Tongue (tissue), 2 donors: Measurements from ENCODE around the gene MED14. TPM values are rescaled to one million over a fixed set of nuclear protein-coding genes. Genes with fewer than 3 reads are reported as not detected.

Source experiments
- DNase-seq: peaks from one replicate; pipeline ENCODE4 v3.0.0-alpha.2; 2015
- total RNA-seq: library from RNA; depleted of rRNA; stranded (reverse); fragments of >200 nt; gene quantifications from one replicate; pipeline ENCODE4 v1.2.3, GENCODE V29; 2014

The MED14 gene
- total RNA-seq, 1 donor from 2014 or later = 42.0 TPM

DNA sequence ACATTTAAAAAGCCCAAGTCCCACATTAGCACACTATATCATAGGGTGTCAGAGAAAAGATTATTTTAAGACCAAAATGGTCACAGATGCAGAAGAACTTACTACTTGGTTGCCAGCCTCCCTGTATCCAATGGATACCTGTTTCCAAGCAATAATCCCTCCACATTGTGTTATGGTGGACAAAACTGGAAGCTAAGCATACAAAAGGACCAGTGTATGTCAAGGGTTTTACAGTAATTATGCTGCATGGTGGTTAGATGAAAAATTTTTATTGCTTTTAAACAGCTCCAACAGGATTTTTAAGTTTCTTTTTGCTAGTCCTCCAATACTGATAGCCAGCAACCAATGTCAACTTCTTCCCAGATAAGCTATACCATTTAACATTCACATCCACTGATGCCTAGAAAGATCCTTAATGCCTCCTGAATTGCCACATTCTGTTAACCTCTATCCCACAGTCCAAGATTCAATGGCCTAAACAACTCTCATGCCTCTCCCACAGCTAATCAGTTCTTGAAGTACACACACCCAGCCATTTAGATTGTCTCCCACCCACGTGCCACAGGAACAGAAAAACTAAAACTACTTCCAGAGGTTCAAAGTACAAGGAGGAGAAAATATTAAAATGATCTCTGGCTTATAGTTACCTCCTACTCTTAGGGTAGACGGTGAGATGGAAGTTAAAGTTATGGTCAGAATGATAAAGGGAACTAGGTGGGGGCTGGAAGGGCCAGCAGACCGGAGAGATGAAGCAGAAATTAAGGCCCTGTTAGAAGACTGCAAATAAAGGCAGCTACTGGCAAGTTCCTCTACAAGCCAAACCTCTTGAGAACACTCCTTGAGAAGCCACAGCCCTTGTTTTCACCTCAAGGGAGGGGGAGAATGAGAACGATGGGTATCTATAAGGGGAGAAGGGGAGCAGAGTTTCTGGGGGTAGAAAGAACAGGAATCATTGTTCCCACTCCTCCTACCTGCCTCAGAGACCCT lies 5.5 kb downstream of the MED14 start:
- DNase-seq = no peak

DNA sequence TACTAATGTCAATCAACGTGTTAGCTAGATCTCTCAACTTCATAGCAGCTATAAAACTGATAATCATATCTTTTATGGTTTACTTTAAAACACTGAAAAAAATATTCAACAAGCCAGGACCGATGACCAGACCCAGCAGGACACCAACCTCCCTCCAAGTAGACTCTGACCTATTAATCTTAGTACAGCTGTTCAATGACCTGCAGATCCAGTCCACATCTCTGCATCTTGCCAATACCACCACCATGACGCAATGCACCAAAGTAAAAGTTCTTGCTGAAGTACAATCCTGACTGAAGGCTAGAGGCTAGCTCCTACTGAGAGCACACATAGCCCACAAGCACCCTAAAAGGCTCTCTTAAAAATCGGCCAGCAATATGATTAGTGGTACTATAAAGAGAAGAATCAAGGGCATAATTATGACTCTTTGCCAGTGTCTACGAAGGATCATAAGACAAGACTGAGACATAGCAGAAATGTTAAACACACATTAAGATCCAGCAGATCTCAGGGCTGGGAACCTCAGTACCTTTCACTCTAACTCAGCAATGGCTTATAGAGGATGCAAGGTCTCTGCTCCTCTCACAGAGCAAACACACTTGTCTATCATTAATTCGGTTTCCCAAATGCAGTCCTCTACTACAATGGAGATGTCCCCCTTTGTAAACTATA lies 7.6 kb downstream of the MED14 start:
- DNase-seq = no peak

DNA sequence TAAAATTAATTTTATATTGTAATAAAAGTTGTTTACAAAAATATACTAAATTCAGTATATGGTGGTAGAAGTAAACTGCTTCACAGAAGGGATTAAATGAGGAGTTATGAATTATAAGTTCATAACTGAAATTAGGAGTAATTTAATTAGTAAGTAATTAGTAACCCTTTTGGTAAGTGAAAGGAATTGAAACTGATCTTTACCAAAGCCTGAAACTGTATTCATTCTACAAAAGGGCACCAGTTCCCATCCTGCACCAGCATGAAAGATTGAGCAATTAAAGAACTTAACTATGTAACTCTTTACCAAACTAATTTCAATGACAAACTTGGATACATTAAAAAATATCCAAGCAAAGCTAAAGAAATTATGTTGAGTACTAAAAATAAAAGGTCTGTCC lies 8.2 kb downstream of the MED14 start:
- DNase-seq = no peak

DNA sequence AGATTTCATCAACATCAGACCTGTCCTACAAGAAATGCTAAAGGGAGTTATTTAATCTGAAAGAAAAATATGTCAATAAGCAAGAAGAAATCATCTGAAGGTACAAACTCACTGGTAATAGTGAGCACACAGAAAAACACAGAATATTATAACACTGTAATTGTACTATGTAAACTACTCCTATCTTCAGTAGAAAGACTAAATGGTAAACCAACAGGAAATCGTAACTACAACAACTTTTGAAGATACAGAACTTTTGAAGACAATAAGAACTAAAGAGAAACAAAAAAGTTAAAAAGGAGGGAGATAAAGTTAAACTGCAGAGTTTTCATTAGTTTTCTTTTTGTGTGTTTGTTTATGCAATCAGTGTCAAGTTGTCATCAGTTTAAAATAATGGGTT lies 12.4 kb downstream of the MED14 start:
- DNase-seq = no peak

DNA sequence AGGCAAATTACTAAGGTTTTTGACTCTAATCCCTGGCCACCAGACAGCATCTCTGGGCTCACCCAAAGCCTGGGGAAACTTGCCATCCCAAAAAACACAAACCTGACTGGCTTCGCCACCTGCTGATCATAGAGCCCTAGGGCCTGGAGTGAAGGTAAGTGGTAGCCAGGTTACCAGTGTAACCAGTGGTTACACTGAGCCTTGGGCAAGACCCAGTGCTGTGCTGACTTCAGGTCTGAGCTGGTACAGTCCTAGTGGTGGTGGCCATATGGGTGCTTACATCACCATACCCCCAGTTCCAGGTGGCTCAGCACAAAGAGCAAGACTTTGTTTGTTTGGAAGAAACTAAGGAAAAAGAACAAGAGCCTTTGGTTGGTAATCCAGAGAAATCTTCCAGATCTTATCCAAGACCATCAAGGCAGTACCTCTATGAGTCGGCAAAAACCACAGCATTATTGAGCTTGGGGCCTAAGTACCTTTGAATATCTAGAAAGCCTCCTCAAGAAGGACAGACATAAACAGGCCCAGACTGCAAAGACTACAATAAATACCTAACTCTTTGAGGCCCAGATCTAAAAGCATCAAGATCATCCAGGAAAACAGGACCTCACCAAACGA lies 13.7 kb downstream of the MED14 start:
- no peak for DNase-seq

DNA sequence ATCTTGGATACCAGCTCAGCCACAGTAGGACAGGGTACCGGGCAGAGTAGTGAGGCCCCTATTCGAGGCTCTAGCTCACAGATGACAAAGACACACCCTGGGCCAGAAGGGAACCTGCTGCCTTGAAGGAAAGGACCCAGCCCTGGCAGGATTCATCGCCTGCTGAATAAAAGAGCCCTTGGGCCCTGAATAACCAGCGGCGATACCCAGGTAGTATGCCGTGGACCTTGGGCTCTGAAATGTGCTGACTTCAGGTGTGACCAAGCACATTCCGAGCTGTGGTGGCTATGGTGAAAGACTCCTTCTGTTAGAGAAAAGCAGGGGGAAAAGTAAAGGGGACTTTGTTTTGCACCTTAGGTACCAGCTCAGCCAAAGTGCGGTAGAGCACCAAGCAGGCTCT lies 14.6 kb downstream of the MED14 start:
- DNase-seq = no peak

DNA sequence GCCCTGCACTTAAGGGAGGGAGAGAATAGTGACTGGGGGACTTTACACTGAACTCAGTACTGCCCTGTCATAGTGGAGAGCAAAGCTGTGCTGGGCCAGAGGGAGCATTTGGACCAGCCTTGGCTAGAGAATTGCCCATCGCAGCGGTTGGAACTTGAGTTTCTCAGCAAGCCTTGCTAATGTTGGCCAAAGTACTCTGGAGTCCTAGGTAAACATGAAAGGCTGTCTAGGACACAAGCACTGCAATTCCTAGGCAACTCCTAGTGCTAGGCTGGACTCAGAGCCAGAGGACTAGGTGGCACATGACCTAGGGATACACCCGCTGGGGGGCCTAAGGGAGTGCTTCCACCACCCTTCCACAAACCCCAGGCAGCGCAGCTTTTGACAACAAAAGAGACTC lies 15.0 kb downstream of the MED14 start:
- no peak for DNase-seq

DNA sequence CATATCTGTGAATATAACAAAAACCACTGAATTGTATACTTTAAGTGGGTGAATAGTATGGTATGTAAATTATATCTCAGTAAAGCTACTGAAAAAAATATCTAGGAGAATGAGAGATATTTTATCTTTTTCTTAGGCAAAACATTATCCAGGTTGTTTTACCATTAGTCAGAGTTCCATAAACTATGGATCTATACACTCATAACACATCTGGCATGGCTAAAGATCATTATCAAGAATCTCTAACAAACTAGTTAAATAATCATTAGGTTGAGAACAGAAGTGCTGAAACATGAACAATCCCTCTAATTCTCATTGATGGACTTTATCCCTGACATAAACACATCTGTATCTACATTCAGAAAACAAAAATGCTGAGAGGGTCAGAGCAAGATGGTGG lies 15.6 kb downstream of the MED14 start:
- no peak for DNase-seq

DNA sequence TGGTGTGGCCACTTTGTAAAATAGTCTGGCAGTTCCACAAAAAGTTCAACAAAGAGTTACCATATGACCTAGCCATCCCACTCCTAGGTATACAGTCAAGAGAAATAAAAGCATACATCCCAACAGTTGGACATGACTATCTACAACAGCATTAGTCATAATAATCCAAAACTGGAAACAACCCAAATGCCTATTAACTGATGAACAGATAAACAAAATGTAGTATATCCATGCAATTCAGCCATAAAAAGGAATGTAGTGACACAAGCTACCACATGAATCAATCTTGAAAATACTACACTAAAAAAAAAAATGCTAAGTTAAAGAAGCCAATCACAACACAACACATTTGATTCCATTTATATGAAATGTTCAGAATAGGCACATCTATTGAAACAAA lies 16.1 kb downstream of the MED14 start:
- no peak for DNase-seq

DNA sequence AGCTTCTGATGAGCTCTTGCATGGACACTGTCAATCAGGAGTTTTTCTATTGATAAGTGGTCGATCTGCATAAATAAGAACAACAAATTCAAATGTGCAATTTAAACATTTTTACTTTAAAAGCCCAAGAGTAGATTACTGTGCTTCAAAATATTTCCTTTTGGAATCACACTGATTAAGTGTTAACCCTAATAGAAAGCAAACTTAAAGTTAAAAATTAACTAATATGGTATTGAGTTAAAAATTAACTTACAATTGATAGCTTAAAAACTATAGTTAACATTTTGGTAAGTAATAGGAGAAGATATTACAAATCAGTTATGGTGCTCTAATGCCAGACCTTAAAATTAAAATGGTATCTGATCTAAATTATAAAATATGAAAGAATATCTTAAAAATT lies 25.9 kb downstream of the MED14 start:
- no peak for DNase-seq

DNA sequence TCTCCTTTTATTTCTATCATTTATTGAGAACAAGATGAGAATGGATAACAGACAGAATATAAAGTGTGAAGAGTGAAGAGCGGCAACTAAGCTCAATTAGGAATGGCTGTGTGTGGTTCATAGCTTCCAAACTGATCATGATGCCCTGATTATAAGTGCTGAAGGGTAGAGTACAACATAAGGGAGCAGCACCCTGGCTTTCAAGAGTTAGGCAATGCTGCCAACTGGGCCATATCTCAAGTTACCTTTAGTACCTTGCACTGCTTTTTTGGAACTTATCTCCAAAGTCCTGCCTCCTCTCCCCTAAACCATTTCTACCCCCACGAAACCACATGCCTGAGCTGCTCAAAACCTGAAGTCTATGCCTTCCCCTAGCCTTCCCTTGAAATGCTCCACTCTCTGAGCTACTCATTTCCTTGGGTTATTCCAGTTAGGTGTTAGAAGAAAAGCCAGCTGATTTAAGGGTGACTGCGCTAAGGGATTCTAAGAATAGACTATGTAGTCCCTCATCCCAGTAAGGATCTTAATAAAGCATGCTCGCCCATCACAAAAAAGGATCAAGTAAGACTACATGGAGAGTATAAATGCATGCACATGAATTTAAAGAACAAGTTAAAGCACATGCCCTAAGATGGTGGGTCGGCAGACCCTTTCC lies 29.6 kb downstream of the MED14 start:
- no peak for DNase-seq

DNA sequence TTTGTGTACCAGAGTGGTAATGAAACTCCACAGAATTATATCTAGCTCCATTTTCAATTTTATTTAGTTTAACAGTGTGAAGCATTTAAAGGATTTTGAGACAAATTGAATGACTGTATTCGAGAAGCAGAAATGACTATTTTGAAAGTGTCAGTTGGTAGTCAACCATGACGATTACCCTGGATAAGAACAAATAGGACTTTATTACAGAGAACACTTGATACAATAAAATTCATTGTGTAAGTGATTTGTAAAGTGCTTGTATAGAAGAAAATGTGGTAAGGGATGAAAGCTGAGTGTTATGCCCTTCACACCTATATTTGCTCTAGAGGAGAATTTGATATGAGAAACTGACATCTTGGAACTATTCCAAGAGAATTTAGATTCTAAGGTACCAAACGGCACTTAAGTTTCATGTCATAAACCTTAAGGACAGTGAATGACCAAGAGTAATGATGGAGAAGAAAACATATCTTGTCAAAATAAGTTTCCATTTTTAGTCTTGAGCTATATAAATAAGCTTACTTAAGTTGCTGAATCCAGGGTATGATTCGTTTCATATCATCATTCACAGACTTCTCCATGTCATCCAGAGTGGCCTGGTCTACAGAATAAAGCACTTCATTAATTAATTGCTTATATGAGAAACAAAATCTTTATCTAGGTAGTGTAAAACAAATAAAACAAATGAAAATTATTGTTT lies 34.6 kb downstream of the MED14 start:
- no peak for DNase-seq

DNA sequence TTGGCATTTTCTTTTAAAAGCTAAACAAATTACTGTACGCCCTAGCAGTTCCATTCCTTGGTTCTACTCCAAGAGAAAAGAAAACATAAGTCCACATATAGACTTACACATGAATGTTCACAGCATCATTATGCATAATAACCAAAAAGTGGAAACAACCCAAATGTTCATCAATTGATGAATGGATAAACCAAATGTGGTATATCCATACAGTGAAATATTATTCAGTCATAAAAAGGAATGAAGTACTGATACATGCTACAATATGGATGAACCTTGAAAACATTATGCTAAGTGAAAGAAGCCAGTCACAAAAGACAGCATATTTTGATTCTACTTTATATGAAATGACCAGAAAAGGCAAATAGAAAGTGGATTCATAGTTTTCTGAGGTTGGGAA lies 36.5 kb downstream of the MED14 start:
- DNase-seq = no peak

DNA sequence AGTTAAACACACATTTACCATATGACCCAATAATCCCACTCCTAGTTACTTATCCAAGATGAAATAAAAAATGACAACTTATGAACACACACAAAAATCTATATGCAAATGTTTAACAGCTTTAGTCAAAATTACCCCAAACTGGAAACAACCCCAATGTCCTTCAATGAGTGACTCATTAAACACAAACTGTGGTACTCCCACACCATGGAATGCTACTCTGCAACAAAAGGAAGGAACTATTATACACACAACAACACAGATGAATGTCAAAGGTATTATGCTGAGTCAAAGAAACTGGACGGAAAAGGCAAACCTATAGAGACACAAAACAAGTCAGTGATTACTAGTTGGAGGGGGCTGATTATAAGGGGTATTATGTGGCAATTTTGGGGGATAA lies 40.5 kb downstream of the MED14 start:
- DNase-seq = no peak

DNA sequence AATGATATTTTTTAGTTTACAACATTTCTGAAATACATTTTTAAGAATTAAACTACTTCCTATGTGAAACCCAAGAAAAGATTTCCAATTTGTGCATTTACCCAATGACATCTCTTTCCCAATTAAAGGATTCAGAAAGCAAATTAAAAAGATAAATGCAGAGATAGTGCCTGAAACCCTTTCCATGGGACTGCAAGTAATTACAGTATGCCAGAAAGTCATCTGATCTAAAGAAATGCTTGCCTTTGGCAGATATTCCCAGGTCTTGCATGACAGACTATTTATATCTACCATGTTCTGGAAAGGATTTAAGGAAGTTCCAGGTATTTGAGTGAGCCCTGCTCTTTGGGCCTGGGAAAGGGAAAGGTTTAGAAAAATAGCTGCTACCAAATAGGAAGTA lies 46.4 kb downstream of the MED14 start:
- DNase-seq = no peak

DNA sequence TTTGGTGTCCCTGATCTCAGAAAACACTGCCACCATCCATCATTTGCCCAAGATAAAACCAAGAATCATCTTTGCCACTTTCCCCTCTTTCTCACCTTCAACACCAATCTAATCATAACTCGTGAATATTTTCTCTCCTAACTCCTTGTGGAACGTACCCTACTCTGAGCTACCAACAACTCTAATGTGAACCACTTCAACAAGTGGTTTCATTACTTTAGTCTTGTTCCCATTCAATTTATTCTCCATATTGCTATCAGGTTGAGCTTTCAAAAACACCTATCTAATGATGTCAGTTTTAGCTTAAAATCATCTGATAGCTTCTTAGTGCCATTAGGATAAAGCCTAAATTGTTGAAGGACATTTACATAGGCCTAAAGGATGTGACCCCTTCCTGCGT lies 48.2 kb downstream of the MED14 start:
- no peak for DNase-seq

DNA sequence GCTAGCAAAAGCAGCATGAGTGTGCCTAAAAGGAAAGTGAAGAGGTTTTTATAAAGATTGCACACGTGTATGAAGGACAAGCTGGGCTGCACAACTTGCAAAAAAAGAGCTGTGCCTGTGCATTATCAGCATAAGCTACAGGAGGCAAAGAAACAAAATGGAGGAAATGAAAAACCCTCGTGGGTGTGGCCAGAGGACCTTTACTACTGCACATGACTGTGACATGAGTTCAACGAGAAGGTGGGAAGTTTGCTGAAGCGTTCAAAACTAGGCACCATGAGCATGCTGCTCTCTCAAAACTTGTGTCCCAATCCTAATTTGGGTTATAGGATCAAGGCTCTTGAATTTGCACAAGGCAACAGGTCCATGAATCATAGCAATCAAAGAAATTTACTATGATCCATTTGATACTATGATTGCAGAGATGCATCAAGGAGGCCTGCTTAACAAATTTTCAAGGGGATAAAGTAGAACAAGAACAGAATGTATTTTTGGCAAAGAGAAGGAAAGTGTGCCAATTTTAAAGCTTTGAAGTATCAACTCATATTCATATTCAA lies 49.9 kb downstream of the MED14 start:
- no peak for DNase-seq

DNA sequence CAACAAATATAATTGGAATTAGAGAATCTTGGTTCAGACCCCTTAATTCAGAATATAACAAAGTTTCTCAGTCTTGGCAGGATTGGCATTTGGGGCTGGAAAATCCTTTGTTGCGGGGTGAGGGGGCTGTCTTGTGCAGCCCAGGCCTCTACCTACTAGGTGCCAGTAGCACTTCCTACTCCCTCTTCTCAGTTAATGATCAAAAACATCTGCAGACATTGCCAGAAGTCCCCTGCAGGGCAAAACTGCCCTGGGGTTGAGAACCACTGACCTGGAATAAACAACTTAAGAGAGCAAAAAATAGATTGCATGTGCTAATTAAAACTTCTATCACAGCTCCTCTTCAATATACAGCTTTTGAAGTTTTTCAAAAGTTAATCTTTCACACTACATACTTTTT lies 51.2 kb downstream of the MED14 start:
- no peak for DNase-seq

DNA sequence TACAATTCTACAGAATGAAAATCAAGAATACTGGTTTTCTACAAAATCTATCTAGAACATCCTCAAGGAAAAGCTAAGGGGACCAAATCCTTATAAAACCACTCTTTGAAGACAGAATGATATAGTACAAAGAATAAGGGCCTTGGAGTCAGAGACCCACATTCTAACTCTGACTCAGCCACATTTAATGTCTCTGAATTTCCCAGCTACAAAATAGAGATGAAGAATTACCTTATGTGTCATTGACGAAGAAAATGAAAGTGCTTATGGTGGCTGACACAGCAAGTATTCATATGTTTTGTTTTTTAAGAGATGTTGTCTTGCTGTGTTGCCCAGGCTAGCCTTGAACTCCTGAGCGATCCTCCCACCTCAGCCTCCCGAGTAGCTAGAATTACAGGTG lies 52.1 kb downstream of the MED14 start:
- no peak for DNase-seq

DNA sequence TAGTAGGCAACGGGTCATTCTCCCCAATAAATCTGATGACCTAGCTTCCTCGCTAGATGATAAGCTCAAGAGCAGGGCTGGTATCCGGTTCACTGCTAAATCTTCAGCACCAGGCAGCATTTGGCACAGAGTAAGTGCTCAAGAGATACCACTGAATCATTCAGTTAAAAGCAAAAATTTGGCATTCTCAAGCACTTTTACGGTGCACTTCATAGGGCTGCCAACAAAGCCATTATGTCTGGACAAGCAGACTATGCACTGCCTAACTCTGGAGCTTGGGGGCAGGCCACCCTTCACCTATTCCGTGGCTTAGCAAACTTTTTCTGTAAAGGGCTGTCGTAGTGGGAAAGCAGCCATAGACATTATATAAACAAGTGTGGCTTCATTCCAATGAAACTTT lies 64.2 kb downstream of the MED14 start:
- no peak for DNase-seq

DNA sequence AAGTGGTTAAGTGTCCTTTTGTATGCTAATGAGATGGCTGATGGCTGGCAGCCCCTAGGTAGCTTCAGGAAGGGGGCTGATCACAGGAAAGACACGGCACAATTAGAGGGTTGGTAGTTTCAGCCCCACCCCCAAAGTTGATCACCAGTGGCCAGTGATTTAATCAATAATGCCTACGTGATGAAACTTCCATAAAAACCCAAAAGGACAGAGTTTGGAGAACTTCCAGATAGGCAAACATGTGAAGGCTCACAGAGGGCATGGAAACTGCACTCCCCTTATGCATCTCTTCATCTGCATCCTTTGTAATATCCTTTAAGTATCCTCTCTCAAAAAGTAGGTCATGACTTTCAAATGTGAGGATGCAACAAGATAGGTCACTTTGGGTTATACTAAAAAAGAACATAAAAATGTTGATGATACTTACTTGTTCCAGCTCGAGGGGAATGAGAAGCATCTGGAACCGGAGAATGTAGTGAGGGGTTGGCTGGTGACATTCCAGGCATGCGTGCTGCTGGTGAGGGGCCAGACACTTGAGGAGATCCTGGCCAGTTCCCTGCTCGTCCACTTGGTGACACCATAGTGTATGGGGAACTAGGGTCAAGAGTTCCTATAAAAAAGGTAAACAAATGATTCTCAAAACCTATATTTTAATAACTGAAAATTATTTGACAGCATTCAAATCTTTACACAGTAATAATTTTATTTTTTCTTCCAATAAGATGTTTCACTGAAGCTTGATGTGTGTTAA lies 71.3 kb downstream of the MED14 start:
- DNase-seq = peak; percentile 3
